HG02870 (cell line): ENCODE results near the gene MRM2.

Experiments
- ATAC-seq: cut with Tn5 transposase; IDR thresholded peaks from one replicate; pipeline ENCODE4 v1.9.1; 2021; ENCODE audit warnings: mild to moderate bottlenecking, moderate library complexity; ENCODE audit not compliant: unreplicated experiment

MRM2 gene

GRCh38 chr7:2249744-2250323, 7.8 kb upstream of the MRM2 start:
- no peak for ATAC-seq

- no peak for ATAC-seq
These were observed 7.1 kb upstream of the MRM2 start for GRCh38 chr7:2248984-2249694.

- ATAC-seq = no peak
These were observed 5.4 kb upstream of the MRM2 start for GRCh38 chr7:2247141-2247995.

DNA sequence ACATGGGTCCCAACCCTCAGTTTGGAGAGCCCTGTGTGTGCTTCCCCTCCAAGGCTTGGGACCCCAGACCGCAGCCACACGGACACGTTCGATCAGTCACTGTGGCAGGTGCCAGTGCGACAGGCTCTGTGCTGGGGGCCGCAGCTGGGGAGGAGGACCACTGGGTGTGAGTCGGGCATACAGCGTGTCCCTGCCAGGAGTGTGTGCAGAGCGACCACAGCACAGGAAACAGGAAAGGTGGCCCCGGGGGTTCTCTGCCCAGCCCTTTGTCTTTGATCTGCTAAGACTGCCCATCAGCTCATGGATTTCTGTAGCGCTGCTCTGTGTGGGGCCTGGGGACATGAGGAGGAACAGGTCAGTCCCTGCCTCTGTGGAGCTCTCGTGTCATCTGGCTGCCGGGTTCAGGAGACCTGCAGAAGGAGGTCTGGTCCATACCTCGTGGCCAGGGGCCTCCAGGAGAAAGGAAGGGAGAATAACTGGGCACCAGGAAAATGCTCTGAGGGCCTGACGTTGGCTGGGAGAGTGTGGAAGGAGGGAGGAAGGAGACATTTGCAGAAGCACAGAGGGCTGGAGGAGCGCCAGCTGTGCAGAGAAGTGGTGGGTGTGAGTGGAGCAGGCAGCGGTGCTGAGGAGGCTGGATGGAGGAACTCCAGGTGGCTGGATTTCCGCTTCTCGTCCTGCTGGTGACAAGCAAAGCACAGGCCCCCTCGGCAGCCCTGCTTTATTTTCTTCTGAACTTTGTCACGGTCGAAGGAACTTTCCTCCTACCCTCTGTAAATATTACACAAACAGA, 4.1 kb upstream of the MRM2 start:
- ATAC-seq = no peak

DNA sequence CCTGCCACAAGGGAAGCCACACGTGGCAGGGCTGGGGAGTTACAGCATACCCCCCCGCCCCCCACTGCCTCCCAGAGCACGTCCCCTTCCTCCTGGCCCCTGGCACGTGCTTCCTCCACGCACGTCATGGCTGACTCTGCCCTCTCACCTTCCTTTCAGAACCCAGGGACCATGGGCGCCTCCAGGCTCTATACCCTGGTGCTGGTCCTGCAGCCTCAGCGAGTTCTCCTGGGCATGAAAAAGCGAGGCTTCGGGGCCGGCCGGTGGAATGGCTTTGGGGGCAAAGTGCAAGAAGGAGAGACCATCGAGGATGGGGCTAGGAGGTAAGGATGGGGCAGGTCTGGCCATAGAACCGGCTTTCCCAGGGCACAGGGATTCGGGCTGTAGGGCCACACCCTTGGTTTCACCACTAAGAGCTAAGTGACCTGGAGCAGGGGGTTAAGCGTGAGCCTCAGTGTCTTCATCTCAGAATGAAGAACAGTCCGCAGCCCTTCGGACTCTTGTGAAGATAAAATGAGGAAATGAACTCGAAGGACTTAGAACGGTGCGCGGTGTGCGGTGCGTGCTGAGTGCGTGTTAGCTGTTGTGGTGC, 2.5 kb upstream of the MRM2 start:
- ATAC-seq = no peak

GRCh38 chr7:2243458-2243857, 1.5 kb upstream of the MRM2 start:
- ATAC-seq = no peak

- ATAC-seq = no peak
These were observed 780 bp upstream of the MRM2 start for GRCh38 chr7:2242541-2243429.

DNA sequence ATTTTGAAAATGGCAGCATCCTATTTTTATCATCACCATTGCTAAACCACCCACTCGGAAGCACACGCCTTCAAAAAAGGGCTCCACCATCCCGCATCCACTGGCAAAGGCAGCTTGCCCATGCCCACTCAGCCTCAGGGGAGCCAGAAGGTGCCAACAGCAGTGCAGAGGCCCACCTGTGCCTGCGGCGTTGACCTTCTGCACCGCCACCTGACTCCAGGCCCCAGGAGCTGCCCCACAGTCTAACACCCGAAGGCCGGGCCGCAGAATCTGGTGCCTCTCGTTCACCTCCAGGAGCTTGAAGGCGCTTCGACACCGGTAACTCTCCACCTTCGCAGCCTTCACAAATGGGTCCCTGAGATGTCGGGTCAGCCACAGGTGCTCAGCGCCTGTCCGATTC, 2.8 kb downstream of the MRM2 start:
- no peak for ATAC-seq

GRCh38 chr7:2237109-2237602, 4.8 kb downstream of the MRM2 start:
- peak; percentile 70 for ATAC-seq

- no peak for ATAC-seq
These were observed 8.1 kb downstream of the MRM2 start for GRCh38 chr7:2233926-2234325.

DNA sequence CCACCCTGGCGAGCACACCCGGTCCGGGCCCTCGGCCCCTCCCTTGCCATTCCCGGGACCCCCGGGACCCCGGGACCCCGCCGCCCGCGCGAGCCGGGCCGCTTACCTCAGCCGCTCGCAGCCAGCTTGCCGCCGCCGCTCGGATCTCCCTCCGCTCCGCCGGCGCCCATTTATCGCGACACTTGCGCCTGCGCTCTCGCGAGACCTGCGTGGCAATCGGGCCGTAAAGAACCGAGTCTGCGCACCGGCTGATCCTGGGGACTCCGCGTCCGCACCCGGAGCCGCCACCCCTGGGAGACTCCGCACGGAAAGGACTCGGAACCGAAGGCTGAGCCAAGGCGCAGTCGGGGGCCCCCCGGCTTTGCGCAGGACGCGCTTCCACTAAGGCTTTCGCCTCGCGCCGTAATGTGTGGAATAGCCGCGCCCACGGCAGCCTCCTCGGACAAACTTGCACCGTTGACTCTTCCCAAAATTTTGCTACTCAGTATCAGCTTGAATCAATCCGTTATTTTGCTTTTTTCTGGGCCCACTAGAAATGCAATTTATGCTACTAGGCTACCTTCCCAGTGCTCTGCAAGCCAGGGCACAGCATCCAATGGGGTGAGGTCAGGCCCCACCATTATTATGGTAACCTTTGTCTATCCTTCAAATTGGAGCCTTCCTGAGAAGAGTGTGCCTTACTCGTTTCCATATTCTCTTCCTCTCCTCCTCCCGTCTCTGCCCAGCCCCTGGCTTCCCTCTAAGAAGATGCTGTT, 9.1 kb downstream of the MRM2 start, which contains the start of gene MAD1L1:
MAD1L1 (minus strand) TSS at position 180 of the 755 bp plus-strand sequence. CDS start 2,812 bp downstream, outside the sequence.
- ATAC-seq = peak; percentile 56

GRCh38 chr7:2231992-2232765, 9.8 kb downstream of the MRM2 start:
- ATAC-seq = peak; percentile 27

- ATAC-seq = no peak
These were observed 11.1 kb downstream of the MRM2 start for GRCh38 chr7:2230882-2231281.

- ATAC-seq = no peak
These were observed 11.8 kb downstream of the MRM2 start for GRCh38 chr7:2230226-2230625.

- no peak for ATAC-seq
These were observed 12.5 kb downstream of the MRM2 start for GRCh38 chr7:2229467-2229866.

DNA sequence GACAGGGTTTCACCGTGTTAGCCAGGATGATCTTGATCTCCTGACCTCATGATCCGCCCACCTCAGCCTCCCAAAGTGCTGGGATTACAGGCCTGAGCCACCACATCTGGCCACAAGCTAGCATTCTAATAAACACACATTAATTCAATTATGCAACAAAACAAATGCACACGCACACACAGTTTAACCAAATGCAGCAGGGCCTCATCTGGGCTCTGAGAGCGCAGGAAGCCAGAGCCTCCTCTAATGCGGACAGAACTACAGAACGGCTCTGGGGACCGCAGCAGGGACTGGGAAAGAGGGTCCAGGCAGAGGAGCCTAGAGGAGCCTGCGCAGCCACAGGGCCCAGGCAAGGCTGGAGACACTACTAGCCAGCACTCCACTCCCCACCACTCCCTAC, 13.1 kb downstream of the MRM2 start:
- no peak for ATAC-seq

DNA sequence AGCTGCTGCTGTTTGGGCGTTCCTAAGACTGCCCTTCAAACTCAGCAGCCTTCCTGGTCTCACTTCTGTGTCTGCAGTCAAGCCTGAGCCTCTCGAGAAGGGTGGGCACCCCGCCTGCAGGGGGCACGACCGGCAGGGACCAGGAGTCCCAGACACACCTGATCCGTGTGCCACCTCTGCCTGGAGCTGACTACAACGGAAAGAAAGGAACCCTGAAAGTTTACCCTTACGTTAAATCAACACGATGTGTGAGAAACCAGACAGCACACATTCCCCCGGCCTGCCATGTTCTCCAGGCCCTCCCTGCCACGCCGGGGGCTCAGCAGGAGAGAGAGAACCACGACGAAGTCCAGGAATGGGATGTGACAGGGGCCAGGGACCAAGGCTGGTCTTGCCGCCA, 14.3 kb downstream of the MRM2 start:
- no peak for ATAC-seq

DNA sequence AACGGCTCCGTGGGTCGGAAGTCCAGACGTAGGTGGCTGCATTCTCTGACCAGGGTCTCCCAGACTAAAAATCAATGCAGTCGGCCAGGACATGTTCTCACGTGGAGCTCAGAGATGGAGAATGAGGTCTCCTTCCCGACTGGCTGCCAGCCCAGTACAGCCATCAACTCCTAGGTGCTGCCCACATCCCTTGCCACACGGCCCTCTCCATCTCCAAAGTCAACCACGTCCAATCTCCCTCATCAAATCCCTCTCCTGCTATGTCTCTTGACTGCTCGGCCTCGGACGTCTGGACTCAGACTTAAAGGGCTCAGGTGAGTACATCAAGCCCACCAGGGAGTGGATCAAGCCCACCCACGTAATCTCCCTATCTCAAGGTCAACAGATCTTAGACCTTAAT, 16.2 kb downstream of the MRM2 start:
- ATAC-seq = no peak
